G401.6 (cell line): ENCODE results near the gene CKAP4.

ENCODE experiments used
- FAIRE-seq: peaks from 2 replicates; lab custom pipeline; 2012; peaks lifted over from hg19 to GRCh38; lab: Jason Lieb, UNC

Gene CKAP4

DNA sequence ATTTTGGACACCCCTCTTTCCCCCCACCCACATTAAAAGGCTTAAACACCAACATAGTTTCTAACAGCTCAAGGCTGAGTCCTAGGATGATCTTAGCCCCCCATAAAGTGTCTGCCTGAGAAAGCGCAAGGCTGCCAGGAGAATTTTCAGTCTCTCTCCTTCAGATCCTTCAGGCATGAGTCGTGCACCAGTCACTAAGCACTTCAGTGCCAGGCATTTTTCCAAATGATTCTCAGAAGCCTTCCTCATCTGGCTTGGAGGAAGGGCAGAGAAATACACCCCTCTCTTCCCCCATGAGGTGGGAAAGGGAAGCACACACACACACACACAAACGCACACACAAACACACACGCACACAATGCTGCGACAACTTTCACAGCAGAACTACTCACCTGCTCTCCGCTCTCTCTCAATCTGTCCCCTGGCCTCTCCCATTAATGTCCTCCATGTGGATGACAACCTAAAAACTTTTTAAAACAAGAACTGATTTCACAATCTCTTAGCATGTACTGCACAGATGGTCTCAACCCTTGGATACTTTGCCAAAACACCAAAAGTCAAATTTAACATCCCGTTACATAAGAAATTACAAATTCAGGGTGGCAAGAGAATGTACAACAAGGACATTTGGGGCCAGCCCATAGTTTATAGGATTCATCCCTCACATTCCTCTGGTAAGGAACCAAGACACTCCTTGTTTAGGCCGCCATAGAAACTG is 49.8 kb downstream of the CKAP4 start:
- FAIRE-seq, result no peak

DNA sequence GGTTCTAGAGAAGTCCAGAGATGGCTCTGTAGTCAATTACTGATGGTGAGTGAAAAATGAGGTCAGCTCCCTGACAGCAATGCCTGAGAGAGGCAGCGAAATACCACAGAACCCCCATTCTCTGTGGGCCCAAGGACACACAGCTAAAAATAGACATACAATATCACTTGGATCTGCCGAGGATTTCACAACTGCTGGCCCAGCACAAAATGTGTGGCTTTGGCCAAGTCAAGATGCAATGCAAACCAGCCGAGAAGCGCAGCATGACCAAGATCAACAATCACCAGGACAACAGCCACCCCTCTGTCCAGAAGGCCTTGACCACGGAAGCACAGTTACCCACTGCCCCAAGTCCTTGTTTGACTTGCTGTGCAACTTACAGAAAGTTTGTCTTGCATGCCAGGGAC is 52.2 kb downstream of the CKAP4 start:
- no peak for FAIRE-seq

GRCh38 chr12:106194351-106194750 is 53.5 kb downstream of the CKAP4 start:
- FAIRE-seq, result no peak

- FAIRE-seq, result no peak
These were observed 54.2 kb downstream of the CKAP4 start for GRCh38 chr12:106193394-106194215.

- FAIRE-seq, result no peak
These were observed 55.0 kb downstream of the CKAP4 start for GRCh38 chr12:106192659-106193393.

DNA sequence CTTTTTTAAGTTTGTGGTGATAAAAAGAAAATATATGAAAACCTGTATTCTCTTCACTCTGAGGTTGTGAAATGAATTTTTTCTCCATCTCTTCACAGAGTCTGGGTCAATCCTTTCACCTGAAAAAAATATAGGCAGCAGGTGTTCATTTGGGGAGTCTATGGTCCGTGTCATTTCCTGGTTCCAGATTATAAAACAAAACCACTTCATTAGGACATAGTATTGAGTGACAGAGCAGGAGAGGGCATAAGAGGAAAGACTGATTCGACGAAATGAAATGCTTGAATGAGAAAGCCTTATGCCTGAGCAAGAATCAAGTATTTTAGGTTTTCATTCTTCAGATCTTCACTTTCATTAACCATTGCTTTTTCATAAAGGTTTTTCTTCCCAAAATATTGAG is 57.2 kb downstream of the CKAP4 start:
- FAIRE-seq, result no peak

DNA sequence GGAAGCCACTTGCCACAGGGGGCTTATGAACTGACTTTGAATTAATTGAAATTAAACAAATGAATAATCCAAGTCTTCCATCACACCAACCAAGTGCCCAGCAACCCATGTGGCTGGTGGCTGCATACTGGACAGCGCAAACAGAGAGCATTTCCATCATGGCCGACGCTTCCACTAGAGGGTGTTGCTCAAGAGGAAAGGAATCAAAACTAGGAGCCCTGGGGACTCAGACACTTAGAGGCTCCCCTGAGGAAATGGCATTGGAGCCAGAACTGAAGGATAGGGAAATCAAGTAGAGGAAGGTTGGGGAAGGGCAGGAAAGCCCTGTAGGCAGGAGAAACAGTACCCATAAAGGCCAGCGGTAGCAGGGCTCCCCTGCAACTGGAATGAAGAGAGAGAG is 58.5 kb downstream of the CKAP4 start:
- FAIRE-seq, result no peak

GRCh38 chr12:106188256-106188655 is 59.6 kb downstream of the CKAP4 start:
- FAIRE-seq, result no peak
